GM12872 (cell line): ENCODE results near the gene SOX6.

Experiments used
- TF ChIP-seq, protein P1 (sequence below): IDR thresholded peaks from 3 replicates; pipeline ENCODE4 v1.5.1; 2011; ENCODE audit warnings: low read depth, mild to moderate bottlenecking, low read length, moderate library complexity; ENCODE audit not compliant: insufficient read depth

Gene SOX6

DNA sequence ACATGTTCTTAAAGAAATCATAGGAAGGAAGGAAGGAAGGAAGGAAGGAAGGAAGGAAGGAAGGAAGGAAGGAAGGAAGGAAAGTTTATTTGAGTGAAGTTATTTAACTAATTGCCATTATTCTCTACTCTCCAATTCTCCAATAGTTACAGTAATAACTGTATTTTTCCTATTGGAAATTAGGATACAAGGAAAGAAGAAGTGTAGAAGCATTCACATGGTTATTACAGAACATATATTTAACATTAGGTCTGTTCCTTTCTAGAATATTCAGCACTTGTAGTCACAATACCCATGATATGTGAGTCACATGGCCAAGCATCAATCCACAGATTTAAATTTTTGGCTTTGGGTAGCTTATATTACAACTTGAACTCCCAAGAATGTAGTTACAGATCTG lies 230.6 kb downstream of the SOX6 start:
- TF ChIP-seq, protein P1, sequence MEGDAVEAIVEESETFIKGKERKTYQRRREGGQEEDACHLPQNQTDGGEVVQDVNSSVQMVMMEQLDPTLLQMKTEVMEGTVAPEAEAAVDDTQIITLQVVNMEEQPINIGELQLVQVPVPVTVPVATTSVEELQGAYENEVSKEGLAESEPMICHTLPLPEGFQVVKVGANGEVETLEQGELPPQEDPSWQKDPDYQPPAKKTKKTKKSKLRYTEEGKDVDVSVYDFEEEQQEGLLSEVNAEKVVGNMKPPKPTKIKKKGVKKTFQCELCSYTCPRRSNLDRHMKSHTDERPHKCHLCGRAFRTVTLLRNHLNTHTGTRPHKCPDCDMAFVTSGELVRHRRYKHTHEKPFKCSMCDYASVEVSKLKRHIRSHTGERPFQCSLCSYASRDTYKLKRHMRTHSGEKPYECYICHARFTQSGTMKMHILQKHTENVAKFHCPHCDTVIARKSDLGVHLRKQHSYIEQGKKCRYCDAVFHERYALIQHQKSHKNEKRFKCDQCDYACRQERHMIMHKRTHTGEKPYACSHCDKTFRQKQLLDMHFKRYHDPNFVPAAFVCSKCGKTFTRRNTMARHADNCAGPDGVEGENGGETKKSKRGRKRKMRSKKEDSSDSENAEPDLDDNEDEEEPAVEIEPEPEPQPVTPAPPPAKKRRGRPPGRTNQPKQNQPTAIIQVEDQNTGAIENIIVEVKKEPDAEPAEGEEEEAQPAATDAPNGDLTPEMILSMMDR, result no peak

DNA sequence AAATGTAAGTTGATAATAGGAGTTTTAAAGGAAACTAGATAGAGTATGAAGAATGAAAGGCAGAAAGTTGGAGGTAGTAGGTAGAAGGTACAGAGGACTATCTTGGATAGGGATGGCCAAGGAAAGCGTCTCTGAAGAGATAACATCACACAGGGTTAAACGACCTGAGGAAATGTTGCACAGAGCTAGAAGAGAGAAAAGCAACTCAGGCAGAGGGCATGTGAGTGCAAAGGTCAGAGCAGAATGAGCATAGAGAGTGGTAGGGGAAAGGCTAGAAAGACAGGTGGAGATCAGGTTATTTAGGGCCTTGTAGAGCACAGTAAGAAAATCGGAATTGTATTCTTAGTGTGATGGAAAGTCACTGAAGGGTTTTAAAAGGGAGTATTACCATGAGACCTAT lies 232.0 kb downstream of the SOX6 start:
- TF ChIP-seq, protein P1, result no peak

DNA sequence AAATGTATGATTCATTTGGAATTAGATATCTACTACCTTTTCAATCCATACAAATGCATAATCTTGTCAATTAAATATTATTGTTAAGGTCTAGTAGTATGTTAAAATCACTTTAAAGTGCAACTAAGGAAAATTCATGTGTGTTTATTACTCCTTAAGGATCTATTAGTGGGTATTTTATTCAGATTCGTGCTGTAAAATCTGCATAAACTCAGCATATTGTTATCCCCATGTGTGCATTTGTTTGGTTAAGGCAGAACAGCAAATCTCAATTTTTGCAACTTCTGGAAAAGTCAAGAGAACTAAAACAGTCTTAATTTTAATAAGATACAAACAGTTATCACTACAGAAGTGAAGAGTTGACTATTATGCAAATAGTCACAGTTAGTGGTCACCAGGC lies 234.5 kb downstream of the SOX6 start:
- TF ChIP-seq, protein P1, result no peak

DNA sequence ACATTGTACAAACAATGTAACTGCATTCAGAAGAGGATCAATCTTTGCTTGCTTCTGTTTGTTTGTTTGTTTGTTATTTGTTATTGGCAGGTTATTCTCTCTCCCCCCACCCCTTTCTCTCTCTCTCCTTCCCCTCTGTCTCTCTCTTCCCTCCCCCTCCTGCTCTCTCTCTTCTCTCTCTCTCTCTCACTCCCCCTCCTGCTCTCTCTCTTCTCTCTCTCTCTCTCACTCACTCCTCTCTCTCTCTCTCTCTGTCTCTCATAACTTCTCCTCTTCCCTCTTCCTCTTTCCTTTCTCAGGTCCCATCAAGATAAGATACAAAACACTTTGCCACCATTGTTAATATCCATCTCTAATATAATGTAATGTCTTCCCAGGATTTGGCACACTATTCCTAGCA lies 236.3 kb downstream of the SOX6 start:
- TF ChIP-seq, protein P1, result no peak

DNA sequence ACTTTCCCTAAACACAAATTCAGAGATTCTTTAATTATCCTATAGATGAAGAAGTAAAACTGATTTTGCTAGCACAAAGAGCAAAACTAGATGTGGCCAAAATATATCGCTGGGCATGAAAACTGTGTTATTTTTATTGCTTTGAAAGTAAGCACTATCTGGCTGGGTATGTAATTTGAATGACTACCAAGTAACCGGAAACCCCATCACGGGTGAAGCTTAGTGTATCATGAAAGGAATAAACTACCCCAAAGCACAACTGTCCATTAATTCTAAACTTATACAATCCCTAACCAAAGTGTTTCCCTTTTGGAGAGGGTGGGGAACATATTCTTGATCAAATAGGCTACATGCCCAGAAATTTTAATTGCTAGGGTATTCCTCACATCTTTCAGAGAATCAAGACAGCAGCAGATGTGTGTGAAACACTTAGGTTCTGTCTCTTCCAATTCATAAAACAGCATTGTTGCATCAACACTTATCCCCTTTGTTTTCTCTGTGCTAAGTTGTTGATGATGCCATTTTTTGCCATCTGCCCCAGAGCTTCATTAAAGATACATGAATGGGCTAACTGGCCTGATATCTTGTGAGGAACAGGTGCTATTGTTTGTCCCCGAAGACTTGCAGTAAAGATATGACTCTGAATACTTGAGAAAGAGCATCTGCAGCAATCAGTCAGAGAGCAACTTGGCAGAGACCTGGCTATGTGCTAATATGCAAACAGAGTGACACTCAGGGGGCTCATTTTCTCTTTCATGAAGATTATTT lies 238.2 kb downstream of the SOX6 start:
- TF ChIP-seq, protein P1, result no peak

DNA sequence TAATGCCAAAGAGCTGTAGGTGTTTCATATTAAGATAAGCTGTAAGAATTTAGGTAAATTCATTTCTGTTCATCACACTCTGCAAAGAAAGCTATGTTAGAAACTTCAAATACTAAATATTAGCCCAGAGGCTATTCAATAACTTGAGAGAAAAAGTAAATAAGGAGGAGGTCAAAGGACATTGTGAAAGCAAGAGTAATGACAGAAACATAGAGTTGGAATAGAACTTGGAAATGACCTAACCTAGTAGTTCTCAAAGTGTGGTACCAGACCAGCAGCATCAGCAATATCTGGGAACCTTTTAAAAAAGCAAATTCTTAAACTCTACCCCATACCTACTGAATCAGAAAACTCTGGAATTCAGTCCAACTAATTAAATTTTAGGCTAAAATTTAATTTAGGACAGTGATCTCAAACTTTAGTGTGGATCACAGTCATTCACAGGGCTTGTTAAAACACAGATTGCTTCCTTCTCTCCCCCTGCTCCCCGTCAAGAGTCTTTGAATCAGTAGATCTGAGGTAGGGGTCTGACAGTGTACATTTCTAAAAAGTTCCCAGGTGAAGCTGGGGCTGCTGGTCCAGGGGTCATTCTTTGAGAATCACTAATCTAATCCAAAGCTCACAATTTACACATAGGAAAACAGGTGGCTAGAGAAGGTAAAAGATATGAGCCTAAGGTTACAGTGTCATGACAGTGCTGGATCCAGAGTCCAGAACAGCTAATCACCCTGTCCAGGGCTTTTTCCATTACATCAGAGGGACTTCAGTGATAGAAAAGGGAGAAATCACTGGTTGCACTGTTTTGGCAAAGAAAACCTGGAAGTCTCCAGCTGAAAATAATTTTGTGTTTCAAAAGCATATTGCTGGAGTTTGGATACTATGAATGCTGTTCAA lies 241.1 kb downstream of the SOX6 start:
- TF ChIP-seq, protein P1, result no peak

DNA sequence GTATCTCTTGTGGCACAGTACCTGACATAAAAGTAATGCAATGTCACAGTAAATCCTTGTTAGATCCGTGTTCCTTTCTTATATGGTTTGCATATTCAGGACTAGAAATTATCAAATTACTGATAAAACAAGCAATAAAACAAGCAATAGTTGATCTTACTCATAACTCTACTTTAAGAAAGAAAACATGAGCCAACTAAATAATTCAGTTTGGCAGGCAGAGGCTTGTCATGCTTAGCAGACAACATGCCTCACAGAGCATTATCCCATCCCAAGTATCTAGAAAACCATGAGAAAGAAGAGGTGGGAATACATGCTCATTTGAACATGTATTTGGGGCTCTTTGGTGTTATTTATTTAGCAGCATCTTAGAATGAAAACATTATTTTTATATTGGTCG lies 241.9 kb downstream of the SOX6 start:
- TF ChIP-seq, protein P1, result no peak
